ENCODE data around the gene EAF1.
"Not testable (repeated sequence)": the region's sequence is repeated elsewhere in the genome, so short reads cannot be mapped to it uniquely, and the experiment has no call there.

DNA sequence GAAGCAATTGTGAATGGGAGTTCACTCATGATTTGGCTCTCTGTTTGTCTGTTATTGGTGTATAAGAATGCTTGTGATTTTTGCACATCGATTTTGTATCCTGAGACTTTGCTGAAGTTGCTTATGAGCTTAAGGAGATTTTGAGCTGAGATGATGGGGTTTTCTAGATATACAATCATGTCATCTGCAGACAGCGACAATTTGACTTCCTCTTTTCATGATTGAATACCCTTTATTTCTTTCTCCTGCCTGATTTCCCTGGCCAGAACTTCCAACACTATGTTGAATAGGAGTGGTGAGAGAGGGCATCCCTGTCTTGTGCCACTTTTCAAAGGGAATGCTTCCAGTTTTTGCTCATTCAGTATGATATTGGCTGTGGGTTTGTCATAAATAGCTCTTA is 34.1 kb upstream of the EAF1 start:
- TF ChIP-seq, protein P1, sequence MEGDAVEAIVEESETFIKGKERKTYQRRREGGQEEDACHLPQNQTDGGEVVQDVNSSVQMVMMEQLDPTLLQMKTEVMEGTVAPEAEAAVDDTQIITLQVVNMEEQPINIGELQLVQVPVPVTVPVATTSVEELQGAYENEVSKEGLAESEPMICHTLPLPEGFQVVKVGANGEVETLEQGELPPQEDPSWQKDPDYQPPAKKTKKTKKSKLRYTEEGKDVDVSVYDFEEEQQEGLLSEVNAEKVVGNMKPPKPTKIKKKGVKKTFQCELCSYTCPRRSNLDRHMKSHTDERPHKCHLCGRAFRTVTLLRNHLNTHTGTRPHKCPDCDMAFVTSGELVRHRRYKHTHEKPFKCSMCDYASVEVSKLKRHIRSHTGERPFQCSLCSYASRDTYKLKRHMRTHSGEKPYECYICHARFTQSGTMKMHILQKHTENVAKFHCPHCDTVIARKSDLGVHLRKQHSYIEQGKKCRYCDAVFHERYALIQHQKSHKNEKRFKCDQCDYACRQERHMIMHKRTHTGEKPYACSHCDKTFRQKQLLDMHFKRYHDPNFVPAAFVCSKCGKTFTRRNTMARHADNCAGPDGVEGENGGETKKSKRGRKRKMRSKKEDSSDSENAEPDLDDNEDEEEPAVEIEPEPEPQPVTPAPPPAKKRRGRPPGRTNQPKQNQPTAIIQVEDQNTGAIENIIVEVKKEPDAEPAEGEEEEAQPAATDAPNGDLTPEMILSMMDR (tag by site-specific recombination; IDR thresholded peaks at IDR 0.05) = not testable (repeated sequence)
- not testable (repeated sequence) for TF ChIP-seq YY1 (tag by site-specific recombination; IDR thresholded peaks at IDR 0.05); TCF7L2 (IDR thresholded peaks at IDR 0.05; ENCODE audit: borderline replicate concordance, low read depth, low read length); ZNF561 (tag by site-specific recombination; IDR thresholded peaks at IDR 0.05; ENCODE audit: borderline replicate concordance); ZNF76 (tag by site-specific recombination; IDR thresholded peaks at IDR 0.05; ENCODE audit: borderline replicate concordance, low read depth); ZBTB17 (tag by site-specific recombination; IDR thresholded peaks at IDR 0.05); ZBTB1 (tag by site-specific recombination; IDR thresholded peaks at IDR 0.05); ZSCAN30 (tag by site-specific recombination; IDR thresholded peaks at IDR 0.05)
- TF ChIP-seq, protein P2, sequence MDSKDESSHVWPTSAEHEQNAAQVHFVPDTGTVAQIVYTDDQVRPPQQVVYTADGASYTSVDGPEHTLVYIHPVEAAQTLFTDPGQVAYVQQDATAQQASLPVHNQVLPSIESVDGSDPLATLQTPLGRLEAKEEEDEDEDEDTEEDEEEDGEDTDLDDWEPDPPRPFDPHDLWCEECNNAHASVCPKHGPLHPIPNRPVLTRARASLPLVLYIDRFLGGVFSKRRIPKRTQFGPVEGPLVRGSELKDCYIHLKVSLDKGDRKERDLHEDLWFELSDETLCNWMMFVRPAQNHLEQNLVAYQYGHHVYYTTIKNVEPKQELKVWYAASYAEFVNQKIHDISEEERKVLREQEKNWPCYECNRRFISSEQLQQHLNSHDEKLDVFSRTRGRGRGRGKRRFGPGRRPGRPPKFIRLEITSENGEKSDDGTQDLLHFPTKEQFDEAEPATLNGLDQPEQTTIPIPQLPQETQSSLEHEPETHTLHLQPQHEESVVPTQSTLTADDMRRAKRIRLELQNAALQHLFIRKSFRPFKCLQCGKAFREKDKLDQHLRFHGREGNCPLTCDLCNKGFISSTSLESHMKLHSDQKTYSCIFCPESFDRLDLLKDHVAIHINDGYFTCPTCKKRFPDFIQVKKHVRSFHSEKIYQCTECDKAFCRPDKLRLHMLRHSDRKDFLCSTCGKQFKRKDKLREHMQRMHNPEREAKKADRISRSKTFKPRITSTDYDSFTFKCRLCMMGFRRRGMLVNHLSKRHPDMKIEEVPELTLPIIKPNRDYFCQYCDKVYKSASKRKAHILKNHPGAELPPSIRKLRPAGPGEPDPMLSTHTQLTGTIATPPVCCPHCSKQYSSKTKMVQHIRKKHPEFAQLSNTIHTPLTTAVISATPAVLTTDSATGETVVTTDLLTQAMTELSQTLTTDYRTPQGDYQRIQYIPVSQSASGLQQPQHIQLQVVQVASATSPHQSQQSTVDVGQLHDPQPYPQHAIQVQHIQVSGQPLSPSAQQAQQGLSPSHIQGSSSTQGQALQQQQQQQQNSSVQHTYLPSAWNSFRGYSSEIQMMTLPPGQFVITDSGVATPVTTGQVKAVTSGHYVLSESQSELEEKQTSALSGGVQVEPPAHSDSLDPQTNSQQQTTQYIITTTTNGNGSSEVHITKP (tag by site-specific recombination; IDR thresholded peaks at IDR 0.05) = not testable (repeated sequence)
- TF ChIP-seq, protein P3, sequence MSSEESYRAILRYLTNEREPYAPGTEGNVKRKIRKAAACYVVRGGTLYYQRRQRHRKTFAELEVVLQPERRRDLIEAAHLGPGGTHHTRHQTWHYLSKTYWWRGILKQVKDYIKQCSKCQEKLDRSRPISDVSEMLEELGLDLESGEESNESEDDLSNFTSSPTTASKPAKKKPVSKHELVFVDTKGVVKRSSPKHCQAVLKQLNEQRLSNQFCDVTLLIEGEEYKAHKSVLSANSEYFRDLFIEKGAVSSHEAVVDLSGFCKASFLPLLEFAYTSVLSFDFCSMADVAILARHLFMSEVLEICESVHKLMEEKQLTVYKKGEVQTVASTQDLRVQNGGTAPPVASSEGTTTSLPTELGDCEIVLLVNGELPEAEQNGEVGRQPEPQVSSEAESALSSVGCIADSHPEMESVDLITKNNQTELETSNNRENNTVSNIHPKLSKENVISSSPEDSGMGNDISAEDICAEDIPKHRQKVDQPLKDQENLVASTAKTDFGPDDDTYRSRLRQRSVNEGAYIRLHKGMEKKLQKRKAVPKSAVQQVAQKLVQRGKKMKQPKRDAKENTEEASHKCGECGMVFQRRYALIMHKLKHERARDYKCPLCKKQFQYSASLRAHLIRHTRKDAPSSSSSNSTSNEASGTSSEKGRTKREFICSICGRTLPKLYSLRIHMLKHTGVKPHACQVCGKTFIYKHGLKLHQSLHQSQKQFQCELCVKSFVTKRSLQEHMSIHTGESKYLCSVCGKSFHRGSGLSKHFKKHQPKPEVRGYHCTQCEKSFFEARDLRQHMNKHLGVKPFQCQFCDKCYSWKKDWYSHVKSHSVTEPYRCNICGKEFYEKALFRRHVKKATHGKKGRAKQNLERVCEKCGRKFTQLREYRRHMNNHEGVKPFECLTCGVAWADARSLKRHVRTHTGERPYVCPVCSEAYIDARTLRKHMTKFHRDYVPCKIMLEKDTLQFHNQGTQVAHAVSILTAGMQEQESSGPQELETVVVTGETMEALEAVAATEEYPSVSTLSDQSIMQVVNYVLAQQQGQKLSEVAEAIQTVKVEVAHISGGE (tag by site-specific recombination; conservative IDR thresholded peaks at IDR 0.05; ENCODE audit: low read depth) = not testable (repeated sequence)
- TF ChIP-seq, protein P4, sequence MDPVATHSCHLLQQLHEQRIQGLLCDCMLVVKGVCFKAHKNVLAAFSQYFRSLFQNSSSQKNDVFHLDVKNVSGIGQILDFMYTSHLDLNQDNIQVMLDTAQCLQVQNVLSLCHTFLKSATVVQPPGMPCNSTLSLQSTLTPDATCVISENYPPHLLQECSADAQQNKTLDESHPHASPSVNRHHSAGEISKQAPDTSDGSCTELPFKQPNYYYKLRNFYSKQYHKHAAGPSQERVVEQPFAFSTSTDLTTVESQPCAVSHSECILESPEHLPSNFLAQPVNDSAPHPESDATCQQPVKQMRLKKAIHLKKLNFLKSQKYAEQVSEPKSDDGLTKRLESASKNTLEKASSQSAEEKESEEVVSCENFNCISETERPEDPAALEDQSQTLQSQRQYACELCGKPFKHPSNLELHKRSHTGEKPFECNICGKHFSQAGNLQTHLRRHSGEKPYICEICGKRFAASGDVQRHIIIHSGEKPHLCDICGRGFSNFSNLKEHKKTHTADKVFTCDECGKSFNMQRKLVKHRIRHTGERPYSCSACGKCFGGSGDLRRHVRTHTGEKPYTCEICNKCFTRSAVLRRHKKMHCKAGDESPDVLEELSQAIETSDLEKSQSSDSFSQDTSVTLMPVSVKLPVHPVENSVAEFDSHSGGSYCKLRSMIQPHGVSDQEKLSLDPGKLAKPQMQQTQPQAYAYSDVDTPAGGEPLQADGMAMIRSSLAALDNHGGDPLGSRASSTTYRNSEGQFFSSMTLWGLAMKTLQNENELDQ (tag by site-specific recombination; IDR thresholded peaks at IDR 0.05; ENCODE audit: low read depth) = not testable (repeated sequence)
